ENCODE results near the gene KIF6. TPM values are rescaled to one million over a fixed set of nuclear protein-coding genes. Genes with fewer than 3 reads are reported as not detected.

The KIF6 gene
- polyA plus RNA-seq, 1 donor (not counting 4 experiments of a cell fraction or from before 2014, with no cell fraction given), result 0.14 TPM

GRCh38 chr6:39444479-39445019 lies 280.7 kb downstream of the KIF6 start:
- no peak for FAIRE-seq

GRCh38 chr6:39441986-39442385 lies 283.2 kb downstream of the KIF6 start:
- no peaks in the 10 kb centered on the region for H3K9me1 ChIP-seq (ENCODE audit: control insufficient read depth, extremely low read depth, insufficient read depth, low read length)
- H3K79me2 ChIP-seq (ENCODE audit: control insufficient read depth, insufficient read depth, low read length), result no peaks in the 10 kb centered on the region
- no peak overlapping the region for H3K4me3 ChIP-seq (ENCODE audit: control insufficient read depth in 2 of 3, extremely low read depth in 1 of 3, insufficient read depth in 2 of 3, low read depth in 1 of 3, low read length in 3 of 3)
- no peak overlapping the region for H3K9ac ChIP-seq (ENCODE audit: control insufficient read depth, extremely low read depth, insufficient read depth, low read length)
- no peak overlapping the region for H3K27ac ChIP-seq (ENCODE audit: control insufficient read depth, insufficient read depth, low read length)
- no peaks in the 10 kb centered on the region for H3K4me1 ChIP-seq (ENCODE audit: control insufficient read depth, extremely low read depth, insufficient read depth, low read length)
- no peak overlapping the region for H3K4me2 ChIP-seq (ENCODE audit: control insufficient read depth, extremely low read depth, insufficient read depth, low read depth, low read length)
- DNase-seq (ENCODE audit: low read depth, low spot score) (no peak), FAIRE-seq (no peak)
- no peaks in the 10 kb centered on the region for H4K20me1 ChIP-seq (ENCODE audit: control insufficient read depth, extremely low read depth, insufficient read depth, low read length)
- no peak overlapping the region for H2AFZ ChIP-seq (ENCODE audit: control insufficient read depth, low read length)
- no peak for TF ChIP-seq EZH2 (IDR thresholded peaks at IDR 0.05; ENCODE audit: low read length)
- no peak for TF ChIP-seq CTCF (optimal IDR thresholded peaks at IDR 0.05 in 1 of 3, IDR thresholded peaks at IDR 0.05 in 1 of 3, conservative IDR thresholded peaks at IDR 0.05 in 1 of 3; ENCODE audit: extremely low read depth in 1 of 3, insufficient read depth in 2 of 3, low read length in 3 of 3)
- no peaks in the 10 kb centered on the region for H3K36me3 ChIP-seq (ENCODE audit: control insufficient read depth in 2 of 2, extremely low read depth in 1 of 2, insufficient read depth in 2 of 2, low read length in 2 of 2)
- no peaks in the 10 kb centered on the region for H3K27me3 ChIP-seq (ENCODE audit: control insufficient read depth, extremely low read depth, insufficient read depth, low read length)
- H3K9me3 ChIP-seq (ENCODE audit: control insufficient read depth, low read depth, low read length), result no peaks in the 10 kb centered on the region
- dilution Hi-C loops (cut with MboI; ENCODE audit: extremely low pct_ligation_motif_present, low sequenced_read_pairs), result no loop called here

More at GRCh38 chr6:39444479-39445019, 280.7 kb downstream of the KIF6 start:
- Histone ChIP-seq H3K4me3 (ENCODE audit: control insufficient read depth in 2 of 3, extremely low read depth in 1 of 3, insufficient read depth in 2 of 3, low read depth in 1 of 3, low read length in 3 of 3) (no peak overlapping the region), H3K4me2 (ENCODE audit: control insufficient read depth, extremely low read depth, insufficient read depth, low read depth, low read length) (no peak overlapping the region), H3K9ac (ENCODE audit: control insufficient read depth, extremely low read depth, insufficient read depth, low read length) (no peak overlapping the region), H3K79me2 (ENCODE audit: control insufficient read depth, insufficient read depth, low read length) (no peaks in the 10 kb centered on the region), H4K20me1 (ENCODE audit: control insufficient read depth, extremely low read depth, insufficient read depth, low read length) (no peaks in the 10 kb centered on the region), H3K9me3 (ENCODE audit: control insufficient read depth, low read depth, low read length) (no peaks in the 10 kb centered on the region), H3K9me1 (ENCODE audit: control insufficient read depth, extremely low read depth, insufficient read depth, low read length) (no peaks in the 10 kb centered on the region), H3K36me3 (ENCODE audit: control insufficient read depth in 2 of 2, extremely low read depth in 1 of 2, insufficient read depth in 2 of 2, low read length in 2 of 2) (no peaks in the 10 kb centered on the region), H3K27me3 (ENCODE audit: control insufficient read depth, extremely low read depth, insufficient read depth, low read length) (no peaks in the 10 kb centered on the region), H3K27ac (ENCODE audit: control insufficient read depth, insufficient read depth, low read length) (no peak overlapping the region), H3K4me1 (ENCODE audit: control insufficient read depth, extremely low read depth, insufficient read depth, low read length) (no peaks in the 10 kb centered on the region), H2AFZ (ENCODE audit: control insufficient read depth, low read length) (no peak overlapping the region)
- dilution Hi-C loops (cut with MboI; ENCODE audit: extremely low pct_ligation_motif_present, low sequenced_read_pairs), result no loop called here
- DNase-seq (ENCODE audit: low read depth, low spot score), result no peak
- no peak for TF ChIP-seq CTCF (optimal IDR thresholded peaks at IDR 0.05 in 1 of 3, IDR thresholded peaks at IDR 0.05 in 1 of 3, conservative IDR thresholded peaks at IDR 0.05 in 1 of 3; ENCODE audit: extremely low read depth in 1 of 3, insufficient read depth in 2 of 3, low read length in 3 of 3)
- no peak for TF ChIP-seq EZH2 (IDR thresholded peaks at IDR 0.05; ENCODE audit: low read length)
